A549 treated with Mapracorat at 1 μM for 4 hours (cell line): ENCODE data around the gene MELTF. TPM values are rescaled to one million over a fixed set of nuclear protein-coding genes. Genes with fewer than 3 reads are reported as not detected.

ENCODE experiments used
- total RNA-seq: library from RNA; stranded (reverse); fragments of 200-300 nt; extraction: Qiagen RNA extraction; gene quantifications from 5 replicates; pipeline ENCODE4 v1.2.3, GENCODE V29; 2022

The MELTF gene
- 43.8 to 67.7 TPM (median 59.5 TPM) in 5 replicates for total RNA-seq

DNA sequence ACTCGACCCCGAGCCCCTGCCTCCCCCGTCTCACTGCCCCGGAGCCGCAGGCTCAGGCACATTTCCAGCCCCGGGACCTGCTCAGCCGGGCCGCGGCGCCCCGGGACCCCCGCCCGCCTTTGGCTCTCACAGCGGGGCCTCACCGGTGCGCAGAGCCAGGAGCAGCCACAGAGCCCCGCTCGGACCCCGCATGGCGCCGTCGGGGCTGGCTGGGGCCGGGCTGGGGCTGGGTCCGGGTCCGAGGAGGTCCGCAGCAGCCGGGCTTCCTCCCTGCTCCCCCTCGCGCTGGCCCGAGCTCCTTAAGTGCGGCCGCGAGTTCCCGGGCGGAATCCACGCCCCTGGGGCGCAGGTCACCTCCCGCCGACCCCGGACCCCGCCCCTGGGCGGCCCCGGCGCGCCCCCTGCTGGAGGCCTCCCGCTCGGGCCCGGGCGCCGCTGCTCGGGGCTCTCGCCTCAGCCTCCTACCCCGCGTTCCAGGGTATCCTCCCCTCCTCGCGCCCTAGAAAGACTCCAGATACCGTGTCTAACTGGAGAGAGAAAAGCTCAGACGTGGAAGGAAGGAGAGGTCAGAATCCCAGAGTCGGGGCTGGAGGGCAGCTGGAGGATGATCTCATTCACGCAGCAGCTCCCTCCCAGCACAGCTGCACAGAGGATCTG, at the start of gene MELTF:
Gene MELTF (minus strand): TSS at position 307 of the 657 bp plus-strand sequence. CDS start 115 bp downstream, at position 192.

DNA sequence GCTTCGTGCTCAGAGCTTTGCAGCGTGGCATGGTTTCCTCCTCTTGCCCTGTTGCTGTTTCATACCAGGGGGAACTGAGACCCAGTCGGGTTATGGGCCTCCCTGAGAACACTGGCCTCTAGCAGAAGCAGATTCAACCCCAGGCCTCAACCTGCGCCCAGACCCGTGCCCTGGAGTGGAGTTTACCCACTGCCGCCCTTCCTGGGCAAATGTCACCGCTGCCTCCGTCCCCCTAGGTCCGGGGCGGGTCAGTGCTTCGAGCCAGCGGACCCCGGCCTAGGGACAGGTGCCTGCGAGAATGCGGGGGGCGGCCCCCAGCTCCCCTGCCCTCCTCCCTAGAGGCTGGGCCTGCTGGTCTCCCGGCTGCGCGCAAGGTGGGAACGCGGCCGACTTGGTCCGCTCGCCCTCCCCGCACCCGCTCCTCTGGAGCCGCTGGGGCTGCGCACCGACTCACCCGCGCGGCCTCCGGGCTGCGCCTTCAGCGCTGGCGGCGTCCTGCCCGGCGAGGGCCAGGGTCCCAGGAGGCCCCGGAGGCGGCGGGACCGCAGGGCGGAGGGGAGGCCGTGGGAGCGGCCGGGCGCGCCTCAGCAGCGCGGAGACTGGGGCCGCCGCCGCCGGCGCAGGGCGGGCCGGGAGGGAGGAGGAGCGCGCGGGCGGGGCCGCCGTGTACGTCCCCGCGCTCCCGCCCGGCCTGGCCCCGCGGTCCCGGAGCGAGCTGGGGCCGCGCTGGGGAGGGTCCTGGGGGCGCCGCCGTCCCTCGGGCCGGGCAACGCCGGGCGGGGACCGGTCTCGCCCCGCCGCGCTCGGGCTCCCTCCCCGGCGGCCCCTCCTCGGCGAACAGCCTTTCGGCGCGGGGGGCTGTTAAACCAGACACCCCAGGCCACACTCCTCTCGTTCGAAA, 61.1 kb downstream of the MELTF start, which contains the start of gene PIGZ:
Gene PIGZ (minus strand): TSS at position 601 of the 901 bp plus-strand sequence. CDS start 16,802 bp downstream, outside the sequence.

Other genes starting within 250 kb of the MELTF start
- 5.1 to 6.7 TPM (median 6.1 TPM) in 5 replicates for gene SENP5, start 161.9 kb downstream of the MELTF start, total RNA-seq
- gene NCBP2, start 87.3 kb downstream of the MELTF start, total RNA-seq = 42.1 to 45.5 TPM (median 43.0 TPM) in 5 replicates
- gene PIGZ, start 61.0 kb downstream of the MELTF start, total RNA-seq = 1.1 to 1.6 TPM (median 1.5 TPM) in 5 replicates